Activated gamma-delta T cell (primary cell): ENCODE measurements around the gene MED12L.

Source experiments
- DNase-seq: peaks from one replicate; lab custom pipeline; 2025; lab: John Stamatoyannopoulos, UW

MED12L gene

GRCh38 chr3:151086484-151087456, 1.3 kb downstream of the MED12L start:
- DNase-seq: peak; percentile 26

- DNase-seq: no peak
Observed at GRCh38 chr3:151087648-151088047, 2.2 kb downstream of the MED12L start.

GRCh38 chr3:151091685-151092345, 6.4 kb downstream of the MED12L start:
- no peak for DNase-seq

GRCh38 chr3:151093148-151093547, 7.7 kb downstream of the MED12L start:
- no peak for DNase-seq

GRCh38 chr3:151093905-151094304, 8.4 kb downstream of the MED12L start:
- no peak for DNase-seq

GRCh38 chr3:151096716-151097115, 11.3 kb downstream of the MED12L start:
- DNase-seq: no peak

GRCh38 chr3:151100076-151100475, 14.6 kb downstream of the MED12L start:
- DNase-seq: no peak

GRCh38 chr3:151101270-151101969, 16.0 kb downstream of the MED12L start:
- no peak for DNase-seq

- no peak for DNase-seq
Observed at GRCh38 chr3:151106311-151106710, 20.8 kb downstream of the MED12L start.

- DNase-seq: no peak
Observed at GRCh38 chr3:151107177-151107576, 21.7 kb downstream of the MED12L start.

GRCh38 chr3:151107701-151108100, 22.2 kb downstream of the MED12L start:
- DNase-seq: no peak

- DNase-seq: no peak
Observed at GRCh38 chr3:151109286-151109800, 23.9 kb downstream of the MED12L start.

- DNase-seq: no peak
Observed at GRCh38 chr3:151112731-151113130, 27.3 kb downstream of the MED12L start.

- DNase-seq: no peak
Observed at GRCh38 chr3:151113343-151113742, 27.9 kb downstream of the MED12L start.

GRCh38 chr3:151117047-151117446, 31.6 kb downstream of the MED12L start:
- DNase-seq: no peak

GRCh38 chr3:151119188-151119587, 33.7 kb downstream of the MED12L start:
- no peak for DNase-seq

GRCh38 chr3:151120409-151120808, 34.9 kb downstream of the MED12L start:
- no peak for DNase-seq

GRCh38 chr3:151121016-151121415, 35.6 kb downstream of the MED12L start:
- DNase-seq: no peak

GRCh38 chr3:151123827-151124226, 38.4 kb downstream of the MED12L start:
- DNase-seq: no peak

- no peak for DNase-seq
Observed at GRCh38 chr3:151124476-151124875, 39.0 kb downstream of the MED12L start.

GRCh38 chr3:151130428-151130827, 45.0 kb downstream of the MED12L start:
- no peak for DNase-seq

GRCh38 chr3:151133175-151133574, 47.7 kb downstream of the MED12L start:
- DNase-seq: no peak
